SK-N-SH treated with all-trans-retinoic acid at 6 μM for 48 hours (cell line): ENCODE results near the gene TMPRSS11F.
"Not testable (repeated sequence)": the region's sequence is repeated elsewhere in the genome, so short reads cannot be mapped to it uniquely, and the experiment has no call there.

Experiments
- ATAC-seq: fragments of 200-7000 bp; cut with Tn5 transposase; 3 replicates; pipeline ENCODE4 v1.9.1; 2020; ENCODE audit warnings: mild to moderate bottlenecking, moderate library complexity
- ARNTL ChIP-seq: fragments of 450-650 bp; formaldehyde crosslinking; IDR thresholded peaks from 2 replicates; pipeline ENCODE4 v1.5.0; 2020; ENCODE audit warnings: low read depth, mild to moderate bottlenecking, moderate library complexity, borderline replicate concordance
- BACH2 ChIP-seq: fragments of 250-450 bp; sonication (Bioruptor Pico); IDR thresholded peaks from 2 replicates; pipeline ENCODE4 v1.9.0; 2021; ENCODE audit warnings: mild to moderate bottlenecking, borderline replicate concordance
- CSDC2 ChIP-seq: fragments of 250-450 bp; sonication (Bioruptor Pico); IDR thresholded peaks from 2 replicates; pipeline ENCODE4 v1.5.0; 2020; ENCODE audit warnings: mild to moderate bottlenecking, moderate library complexity
- ESRRG ChIP-seq: fragments of 250-450 bp; sonication (Bioruptor Pico); IDR thresholded peaks from 2 replicates; pipeline ENCODE4 v1.6.1; 2021; ENCODE audit warnings: mild to moderate bottlenecking
- GLIS3 ChIP-seq: fragments of 250-450 bp; sonication (Bioruptor Pico); IDR thresholded peaks from 2 replicates; pipeline ENCODE4 v1.5.0; 2020; ENCODE audit warnings: mild to moderate bottlenecking, moderate library complexity
- ISL1 ChIP-seq: fragments of 250-450 bp; sonication (Bioruptor Pico); IDR thresholded peaks from 2 replicates; pipeline ENCODE4 v2.1.2; 2022; ENCODE audit warnings: mild to moderate bottlenecking, moderate library complexity
- OSR1 ChIP-seq: fragments of 250-450 bp; sonication (Bioruptor Pico); IDR thresholded peaks from 2 replicates; pipeline ENCODE4 v1.8.0; 2022; ENCODE audit warnings: moderate library complexity, mild to moderate bottlenecking, inconsistent platforms
- RARB ChIP-seq: fragments of 250-450 bp; sonication (Bioruptor Pico); IDR thresholded peaks from 2 replicates; pipeline ENCODE4 v1.8.0; 2021; ENCODE audit warnings: mild to moderate bottlenecking, moderate library complexity
- SNAI2 ChIP-seq: fragments of 250-450 bp; sonication (Bioruptor Pico); IDR thresholded peaks from 2 replicates; pipeline ENCODE4 v1.5.0; 2020; ENCODE audit warnings: mild to moderate bottlenecking, moderate library complexity
- TCF4 ChIP-seq: fragments of 250-450 bp; sonication (Bioruptor Pico); IDR thresholded peaks from 2 replicates; pipeline ENCODE4 v1.8.0; 2021; ENCODE audit warnings: mild to moderate bottlenecking, moderate library complexity, borderline replicate concordance
- ZC3H10 ChIP-seq: fragments of 250-450 bp; sonication (Bioruptor Pico); IDR thresholded peaks from 2 replicates; pipeline ENCODE4 v1.5.1; 2021; ENCODE audit warnings: mild to moderate bottlenecking, moderate library complexity
- ZFP3 ChIP-seq: fragments of 250-450 bp; sonication (Bioruptor Pico); IDR thresholded peaks from 2 replicates; pipeline ENCODE4 v1.5.0; 2020; ENCODE audit warnings: mild to moderate bottlenecking, moderate library complexity
- ZNF70 ChIP-seq: fragments of 450-650 bp; formaldehyde crosslinking; IDR thresholded peaks from 2 replicates; pipeline ENCODE4 v1.5.0; 2020; ENCODE audit warnings: mild to moderate bottlenecking, moderate library complexity
- TF ChIP-seq, protein P1 (sequence below): fragments of 250-450 bp; sonication (Bioruptor Pico); IDR thresholded peaks from 2 replicates; pipeline ENCODE4 v1.8.0; 2021; ENCODE audit warnings: low read depth, mild to moderate bottlenecking, moderate library complexity, borderline replicate concordance
- TF ChIP-seq, protein P2 (sequence below): fragments of 250-450 bp; sonication (Bioruptor Pico); IDR thresholded peaks from 2 replicates; pipeline ENCODE4 v1.5.1; 2021; ENCODE audit warnings: mild to moderate bottlenecking, moderate library complexity
- TF ChIP-seq, protein P3 (sequence below): fragments of 250-450 bp; sonication (Bioruptor Pico); IDR thresholded peaks from 2 replicates; pipeline ENCODE4 v1.5.1; 2020; ENCODE audit warnings: low read depth, mild to moderate bottlenecking, moderate library complexity
- TF ChIP-seq, protein P4 (sequence below): fragments of 250-450 bp; sonication (Bioruptor Pico); IDR thresholded peaks from 2 replicates; pipeline ENCODE4 v1.8.0; 2020; ENCODE audit warnings: mild to moderate bottlenecking, moderate library complexity, borderline replicate concordance

TMPRSS11F gene

DNA sequence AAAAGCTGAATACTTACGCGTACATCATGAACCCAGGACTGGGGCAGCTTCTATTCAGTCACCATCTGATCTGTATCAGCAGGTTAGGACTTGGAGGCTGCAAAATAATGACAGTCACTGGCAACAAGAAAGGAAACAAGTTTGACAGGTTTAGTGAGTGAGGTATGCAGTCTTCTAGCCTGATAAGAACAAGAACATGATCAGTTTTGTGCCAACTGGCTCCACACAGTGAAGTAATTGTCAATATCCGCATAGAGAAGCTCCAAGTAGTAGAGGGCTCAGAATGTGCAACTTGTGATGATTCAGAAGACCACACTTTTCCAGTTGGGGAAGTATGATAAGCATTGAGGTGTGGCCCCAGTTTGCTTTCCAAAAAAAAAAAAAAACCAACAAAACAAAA is at the start of gene TMPRSS11F:
TSS of gene TMPRSS11F (minus strand) at position 77 of the 400 bp plus-strand sequence. CDS start at position 28, 49 bp downstream.
- ATAC-seq: no peak
- no peak for TF ChIP-seq ISL1
- TF ChIP-seq GLIS3 (CRISPR knock-in tag): no peak
- TF ChIP-seq TCF4 (CRISPR knock-in tag): no peak

DNA sequence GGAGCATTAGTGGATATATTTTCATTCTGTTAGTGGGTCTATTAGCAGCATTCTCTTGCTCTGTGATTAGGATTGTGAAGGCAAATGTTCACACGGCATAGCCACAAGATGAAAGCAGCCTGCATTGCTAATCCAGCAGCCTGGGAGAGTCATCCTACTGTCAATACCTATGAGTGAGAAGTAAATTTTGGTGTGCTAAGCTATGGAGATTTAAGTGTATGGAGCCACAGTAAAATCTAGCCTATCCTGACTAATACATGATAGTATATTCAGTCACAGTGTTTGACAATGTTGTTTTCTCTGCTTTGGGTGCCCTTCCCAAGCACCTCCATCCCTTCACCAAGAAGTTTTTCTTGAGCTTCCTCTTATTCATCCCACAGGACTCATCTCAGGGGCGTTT is 47.2 kb upstream of the TMPRSS11F start:
- no peak for ATAC-seq
- TF ChIP-seq CSDC2 (CRISPR knock-in tag): no peak
- no peak for TF ChIP-seq GLIS3 (CRISPR knock-in tag)
- TF ChIP-seq ISL1: no peak
- TF ChIP-seq, protein P1, sequence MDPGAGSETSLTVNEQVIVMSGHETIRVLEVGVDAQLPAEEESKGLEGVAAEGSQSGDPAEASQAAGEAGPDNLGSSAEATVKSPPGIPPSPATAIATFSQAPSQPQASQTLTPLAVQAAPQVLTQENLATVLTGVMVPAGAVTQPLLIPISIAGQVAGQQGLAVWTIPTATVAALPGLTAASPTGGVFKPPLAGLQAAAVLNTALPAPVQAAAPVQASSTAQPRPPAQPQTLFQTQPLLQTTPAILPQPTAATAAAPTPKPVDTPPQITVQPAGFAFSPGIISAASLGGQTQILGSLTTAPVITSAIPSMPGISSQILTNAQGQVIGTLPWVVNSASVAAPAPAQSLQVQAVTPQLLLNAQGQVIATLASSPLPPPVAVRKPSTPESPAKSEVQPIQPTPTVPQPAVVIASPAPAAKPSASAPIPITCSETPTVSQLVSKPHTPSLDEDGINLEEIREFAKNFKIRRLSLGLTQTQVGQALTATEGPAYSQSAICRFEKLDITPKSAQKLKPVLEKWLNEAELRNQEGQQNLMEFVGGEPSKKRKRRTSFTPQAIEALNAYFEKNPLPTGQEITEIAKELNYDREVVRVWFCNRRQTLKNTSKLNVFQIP (CRISPR knock-in tag): no peak
- TF ChIP-seq, protein P2, sequence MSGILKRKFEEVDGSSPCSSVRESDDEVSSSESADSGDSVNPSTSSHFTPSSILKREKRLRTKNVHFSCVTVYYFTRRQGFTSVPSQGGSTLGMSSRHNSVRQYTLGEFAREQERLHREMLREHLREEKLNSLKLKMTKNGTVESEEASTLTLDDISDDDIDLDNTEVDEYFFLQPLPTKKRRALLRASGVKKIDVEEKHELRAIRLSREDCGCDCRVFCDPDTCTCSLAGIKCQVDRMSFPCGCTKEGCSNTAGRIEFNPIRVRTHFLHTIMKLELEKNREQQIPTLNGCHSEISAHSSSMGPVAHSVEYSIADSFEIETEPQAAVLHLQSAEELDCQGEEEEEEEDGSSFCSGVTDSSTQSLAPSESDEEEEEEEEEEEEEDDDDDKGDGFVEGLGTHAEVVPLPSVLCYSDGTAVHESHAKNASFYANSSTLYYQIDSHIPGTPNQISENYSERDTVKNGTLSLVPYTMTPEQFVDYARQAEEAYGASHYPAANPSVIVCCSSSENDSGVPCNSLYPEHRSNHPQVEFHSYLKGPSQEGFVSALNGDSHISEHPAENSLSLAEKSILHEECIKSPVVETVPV (CRISPR knock-in tag): no peak
- no peak for TF ChIP-seq SNAI2 (CRISPR knock-in tag)
- TF ChIP-seq, protein P3, sequence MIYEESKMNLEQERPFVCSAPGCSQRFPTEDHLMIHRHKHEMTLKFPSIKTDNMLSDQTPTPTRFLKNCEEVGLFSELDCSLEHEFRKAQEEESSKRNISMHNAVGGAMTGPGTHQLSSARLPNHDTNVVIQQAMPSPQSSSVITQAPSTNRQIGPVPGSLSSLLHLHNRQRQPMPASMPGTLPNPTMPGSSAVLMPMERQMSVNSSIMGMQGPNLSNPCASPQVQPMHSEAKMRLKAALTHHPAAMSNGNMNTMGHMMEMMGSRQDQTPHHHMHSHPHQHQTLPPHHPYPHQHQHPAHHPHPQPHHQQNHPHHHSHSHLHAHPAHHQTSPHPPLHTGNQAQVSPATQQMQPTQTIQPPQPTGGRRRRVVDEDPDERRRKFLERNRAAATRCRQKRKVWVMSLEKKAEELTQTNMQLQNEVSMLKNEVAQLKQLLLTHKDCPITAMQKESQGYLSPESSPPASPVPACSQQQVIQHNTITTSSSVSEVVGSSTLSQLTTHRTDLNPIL (CRISPR knock-in tag): no peak
- no peak for TF ChIP-seq ZC3H10 (CRISPR knock-in tag)
- TF ChIP-seq RARB (CRISPR knock-in tag): no peak
- TF ChIP-seq BACH2: no peak
- no peak for TF ChIP-seq ZNF70 (CRISPR knock-in tag)
- TF ChIP-seq ZFP3: no peak
- TF ChIP-seq, protein P4, sequence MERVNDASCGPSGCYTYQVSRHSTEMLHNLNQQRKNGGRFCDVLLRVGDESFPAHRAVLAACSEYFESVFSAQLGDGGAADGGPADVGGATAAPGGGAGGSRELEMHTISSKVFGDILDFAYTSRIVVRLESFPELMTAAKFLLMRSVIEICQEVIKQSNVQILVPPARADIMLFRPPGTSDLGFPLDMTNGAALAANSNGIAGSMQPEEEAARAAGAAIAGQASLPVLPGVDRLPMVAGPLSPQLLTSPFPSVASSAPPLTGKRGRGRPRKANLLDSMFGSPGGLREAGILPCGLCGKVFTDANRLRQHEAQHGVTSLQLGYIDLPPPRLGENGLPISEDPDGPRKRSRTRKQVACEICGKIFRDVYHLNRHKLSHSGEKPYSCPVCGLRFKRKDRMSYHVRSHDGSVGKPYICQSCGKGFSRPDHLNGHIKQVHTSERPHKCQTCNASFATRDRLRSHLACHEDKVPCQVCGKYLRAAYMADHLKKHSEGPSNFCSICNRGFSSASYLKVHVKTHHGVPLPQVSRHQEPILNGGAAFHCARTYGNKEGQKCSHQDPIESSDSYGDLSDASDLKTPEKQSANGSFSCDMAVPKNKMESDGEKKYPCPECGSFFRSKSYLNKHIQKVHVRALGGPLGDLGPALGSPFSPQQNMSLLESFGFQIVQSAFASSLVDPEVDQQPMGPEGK (CRISPR knock-in tag): no peak

DNA sequence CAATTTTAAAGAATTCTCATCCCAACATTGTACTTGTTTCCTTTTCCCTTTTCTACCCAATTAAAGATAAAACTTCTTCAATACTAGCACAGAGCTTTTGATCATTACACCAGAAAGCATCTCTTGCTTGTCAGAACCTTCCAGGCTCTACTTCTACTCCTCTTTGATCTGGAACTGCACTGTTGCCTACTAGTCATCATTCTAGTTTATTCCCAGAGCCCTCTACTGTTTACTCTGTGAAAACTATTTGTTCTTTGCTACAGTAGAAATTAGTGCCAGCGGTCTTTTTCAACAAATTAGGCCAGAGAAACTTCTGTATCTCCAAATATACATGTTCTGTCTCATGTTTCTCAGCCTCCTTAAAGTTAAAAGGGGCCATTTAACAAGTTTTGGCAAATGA is 46.8 kb upstream of the TMPRSS11F start:
- ATAC-seq: peak; percentile 70
- TF ChIP-seq CSDC2 (CRISPR knock-in tag) (no peak), ESRRG (CRISPR knock-in tag) (no peak), SNAI2 (CRISPR knock-in tag) (no peak)

DNA sequence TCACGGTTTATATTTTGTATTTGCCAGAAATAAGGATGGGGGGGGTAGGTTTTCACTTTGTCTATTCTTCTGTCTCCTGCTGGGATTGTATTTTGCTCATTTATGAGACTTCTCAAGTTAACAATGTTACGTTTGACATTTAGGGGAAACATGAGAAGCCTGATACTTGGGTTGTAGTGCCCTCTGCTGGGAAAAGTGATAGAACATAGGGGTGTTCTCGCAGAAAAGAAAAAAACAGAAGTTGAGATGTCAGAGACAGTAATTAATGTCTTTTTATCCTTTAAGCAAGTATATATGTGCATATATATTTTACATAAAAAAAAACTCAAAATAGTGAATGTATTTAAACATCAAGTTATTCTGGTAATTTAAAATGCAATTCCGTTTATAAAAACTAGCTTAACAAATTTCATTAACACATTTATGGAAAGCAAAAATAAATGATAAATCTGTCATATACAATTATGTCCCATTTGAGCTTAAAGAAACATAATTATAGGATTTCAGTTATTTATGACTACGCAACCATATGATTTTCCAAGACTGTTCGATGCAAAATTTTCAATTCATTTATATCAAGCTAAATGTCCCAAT is 46.0 kb upstream of the TMPRSS11F start:
- TF ChIP-seq OSR1 (CRISPR knock-in tag) (no peak), ARNTL (no peak), ZC3H10 (CRISPR knock-in tag) (no peak)
- TF ChIP-seq, protein P3 (CRISPR knock-in tag): no peak
- peak; percentile 91 for ATAC-seq

DNA sequence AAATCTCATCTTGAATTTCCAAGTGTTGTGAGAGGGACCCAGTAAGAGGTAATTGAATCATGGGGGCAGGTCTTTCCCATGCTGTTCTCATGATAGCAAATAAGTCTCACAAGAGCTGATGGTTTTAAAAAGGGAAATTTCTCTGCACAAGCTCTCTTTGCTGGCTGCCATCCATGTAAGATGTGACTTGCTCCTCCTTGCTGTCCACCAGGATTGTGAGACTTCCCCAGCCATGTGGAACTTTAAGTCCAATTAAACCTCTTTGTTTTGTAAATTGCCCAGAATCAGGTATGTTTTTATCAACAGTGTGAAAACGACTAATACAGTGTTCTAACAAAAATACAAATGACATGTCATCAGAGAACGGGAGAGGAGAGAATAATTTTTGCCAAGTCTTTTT is 44.7 kb upstream of the TMPRSS11F start:
- ATAC-seq: not testable (repeated sequence)

DNA sequence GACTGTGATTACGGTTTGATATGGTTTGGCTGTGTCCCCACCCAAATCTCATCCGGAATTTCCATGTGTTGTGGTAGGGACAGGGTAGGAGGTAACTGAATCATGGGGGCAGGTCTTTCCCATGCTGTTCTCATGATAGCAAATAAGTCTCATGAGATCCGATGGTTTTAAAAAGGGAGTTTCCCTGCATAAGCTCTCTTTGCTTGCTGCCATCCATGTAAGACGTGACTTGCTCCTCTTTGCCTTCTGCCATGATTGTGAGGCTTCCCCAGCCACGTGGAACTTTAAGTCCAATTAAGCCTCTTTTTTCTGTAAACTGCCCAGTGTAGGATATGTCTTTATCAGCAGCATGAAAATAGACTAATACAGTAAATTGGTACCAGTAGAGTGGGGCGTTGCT is 42.5 kb upstream of the TMPRSS11F start:
- ATAC-seq: not testable (repeated sequence)
